Measurements from ENCODE around the gene KCTD14. TPM values are rescaled to one million over a fixed set of nuclear protein-coding genes. Genes with fewer than 3 reads are reported as not detected.

KCTD14 gene
- polyA plus RNA-seq, 4 donors: 13.1 to 16.8 (median 14.6) TPM

GRCh38 chr11:77967121-77967520, 56.0 kb downstream of the KCTD14 start:
- DNase-seq (ENCODE audit: low read depth in 4 of 4, low spot score in 3 of 4): no peak

- DNase-seq (ENCODE audit: low read depth in 4 of 4, low spot score in 3 of 4): no peak
These were observed 56.7 kb downstream of the KCTD14 start for GRCh38 chr11:77966338-77966737.

Other genes starting within 250 kb of the KCTD14 start
- 10 to 100 TPM; 56.7 to 73.8 (median 59.2) TPM for gene RSF1, start 202.6 kb downstream of the KCTD14 start, polyA plus RNA-seq (ENCODE audit: insufficient read length in 4 of 4)
- 10 to 100 TPM; 41.9 to 54.4 (median 52.2) TPM for gene AAMDC, start 202.1 kb downstream of the KCTD14 start, polyA plus RNA-seq (ENCODE audit: insufficient read length in 4 of 4)
- 10 to 100 TPM; 36.6 to 44.4 (median 39.6) TPM for gene INTS4, start 28.6 kb downstream of the KCTD14 start, polyA plus RNA-seq (ENCODE audit: insufficient read length in 4 of 4)
- under 1 TPM; 0.22 to 0.63 (median 0.42) TPM for gene THRSP, start 40.6 kb upstream of the KCTD14 start, polyA plus RNA-seq (ENCODE audit: insufficient read length in 4 of 4)
- gene NDUFC2, start 56.6 kb upstream of the KCTD14 start, polyA plus RNA-seq (ENCODE audit: insufficient read length in 4 of 4): 100 to 1,000 TPM; 138 to 205 (median 167) TPM
- gene ALG8, start 116.3 kb upstream of the KCTD14 start, polyA plus RNA-seq (ENCODE audit: insufficient read length in 4 of 4): 10 to 100 TPM; 58.9 to 72.5 (median 62.2) TPM
- 10 to 100 TPM in 1 of 4 donors, 1 to 10 TPM in 3; 7.7 to 10.3 (median 9.5) TPM for gene KCTD21, start 165.3 kb upstream of the KCTD14 start, polyA plus RNA-seq (ENCODE audit: insufficient read length in 4 of 4)
- gene USP35, start 165.6 kb upstream of the KCTD14 start, polyA plus RNA-seq (ENCODE audit: insufficient read length in 4 of 4): 1 to 10 TPM; 4.6 to 6.7 (median 5.4) TPM